Epithelial cell of proximal tubule (primary cell): Measurements from ENCODE around the gene PIM3. TPM values are rescaled to one million over a fixed set of nuclear protein-coding genes. Genes with fewer than 3 reads are reported as not detected.

Source experiments
- DNase-seq: peaks from one replicate; pipeline ENCODE4 v3.0.0-alpha.2; 2011; ENCODE audit warnings: low read depth
- H3K4me3 ChIP-seq: 2 replicates; pipeline ENCODE4 v1.5.1; 2011; ENCODE audit warnings: low read depth, mild to moderate bottlenecking, low read length
- CTCF ChIP-seq: conservative IDR thresholded peaks from 2 replicates; pipeline ENCODE4 v1.5.1; 2012; ENCODE audit warnings: low read depth, mild to moderate bottlenecking, low read length
- total RNA-seq: library from RNA; depleted of rRNA; stranded (reverse); fragments of >200 nt; gene quantifications from 2 replicates; pipeline ENCODE4 v1.2.3, GENCODE V29; 2015

Gene PIM3
- 37.5 and 49.3 TPM in 2 replicates for total RNA-seq

- peak within 1 kb of the TSS; percentile 87 for H3K4me3 ChIP-seq
- no peak for TF ChIP-seq CTCF
- DNase-seq: no peak
Measured at GRCh38 chr22:49960159-49961004, at the start of gene PIM3. Gene PIM3 (plus strand): TSS chr22:49960772. CDS start chr22:49960948, 176 bp downstream.

DNA sequence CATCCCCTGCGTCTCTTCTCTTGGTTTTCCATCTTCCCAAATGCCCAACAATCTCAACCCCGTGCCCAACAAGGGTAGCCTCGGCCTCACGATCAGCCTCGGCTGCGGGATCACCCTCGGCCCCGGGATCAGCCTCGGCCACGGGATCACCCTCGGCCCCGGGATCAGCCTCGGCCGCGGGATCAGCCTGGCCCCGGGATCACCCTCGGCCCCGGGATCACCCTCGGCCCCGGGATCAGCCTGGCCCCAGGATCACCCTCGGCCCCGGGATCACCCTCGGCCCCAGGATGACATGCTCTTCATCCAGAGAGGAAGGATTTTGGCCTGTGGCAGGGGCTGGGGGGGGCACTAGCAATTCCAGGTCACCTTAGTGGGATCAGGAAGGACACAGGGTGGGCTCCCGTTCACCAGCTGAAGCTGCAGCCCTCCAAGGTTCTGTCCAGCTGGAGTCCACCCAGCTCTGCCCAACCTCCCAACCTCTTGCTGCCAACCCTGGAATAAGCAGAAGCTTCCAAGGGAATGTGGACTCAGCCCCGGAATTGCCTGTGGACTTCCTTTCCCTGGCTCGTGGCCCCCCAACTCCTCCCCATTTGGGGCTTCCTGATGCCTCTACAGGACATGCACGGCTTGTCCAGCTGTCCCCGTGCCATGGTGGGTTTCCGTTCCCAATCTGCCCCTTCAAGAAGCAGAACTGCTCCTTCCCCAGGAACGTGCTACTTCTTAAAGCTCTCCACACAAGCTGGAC, 48.5 kb upstream of the PIM3 start:
- no peak overlapping the region for H3K4me3 ChIP-seq
- TF ChIP-seq CTCF: no peak
- no peak for DNase-seq

- DNase-seq: no peak
- H3K4me3 ChIP-seq: no peak overlapping the region
- TF ChIP-seq CTCF: no peak
Measured at GRCh38 chr22:49913026-49913425, 47.5 kb upstream of the PIM3 start.

DNA sequence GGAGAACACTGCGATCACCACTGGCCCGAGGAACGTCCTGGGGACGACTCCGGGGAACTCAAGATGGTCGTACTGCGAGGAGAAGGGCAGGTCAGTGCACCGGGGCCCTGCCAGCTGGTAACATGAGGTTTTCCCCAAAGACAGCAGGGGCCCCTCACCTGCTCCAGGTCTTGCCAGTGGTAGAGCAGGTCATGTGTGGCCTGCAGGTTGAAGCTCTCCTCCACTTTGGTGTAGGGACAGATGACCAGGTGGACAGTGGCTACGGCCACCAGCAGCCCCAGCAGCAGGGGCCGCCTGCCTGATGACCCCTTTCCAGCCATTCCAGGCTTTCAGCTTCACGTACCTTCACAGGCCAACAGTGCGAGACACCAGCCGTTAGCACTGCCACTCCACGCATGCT, 47.1 kb upstream of the PIM3 start:
- no peak for TF ChIP-seq CTCF
- DNase-seq: no peak

DNA sequence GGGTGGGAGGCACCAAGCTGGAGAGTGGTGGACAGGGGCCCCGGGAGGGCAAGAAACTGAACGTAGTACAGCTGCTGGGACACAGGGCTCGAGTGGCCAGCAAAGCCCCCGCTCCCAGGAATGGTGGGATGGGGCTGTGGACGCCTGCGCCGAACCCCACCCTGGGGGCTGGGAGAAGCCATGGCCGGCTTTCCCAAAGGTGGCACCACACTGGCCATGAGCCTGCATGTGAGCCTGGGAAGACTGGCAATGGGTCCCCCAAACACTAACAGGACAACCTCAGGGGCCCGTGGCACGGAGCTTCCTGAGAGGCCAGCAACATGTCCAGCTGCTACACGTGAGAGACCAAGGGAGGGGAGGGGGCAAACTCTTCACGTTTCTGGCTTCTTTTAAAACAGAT, 46.3 kb upstream of the PIM3 start:
- TF ChIP-seq CTCF: no peak
- no peak for DNase-seq
- no peak overlapping the region for H3K4me3 ChIP-seq

More for the DNA sequence above, 47.1 kb upstream of the PIM3 start:
- no peak overlapping the region for H3K4me3 ChIP-seq

- DNase-seq: no peak
- H3K4me3 ChIP-seq: no peak overlapping the region
- TF ChIP-seq CTCF: no peak
Measured at GRCh38 chr22:49915610-49916009, 45.0 kb upstream of the PIM3 start.
